ENCODE results near the gene DYTN.
A peak's percentile ranks its signal among the peaks of the same experiment; 100 is the strongest.

DYTN gene

DNA sequence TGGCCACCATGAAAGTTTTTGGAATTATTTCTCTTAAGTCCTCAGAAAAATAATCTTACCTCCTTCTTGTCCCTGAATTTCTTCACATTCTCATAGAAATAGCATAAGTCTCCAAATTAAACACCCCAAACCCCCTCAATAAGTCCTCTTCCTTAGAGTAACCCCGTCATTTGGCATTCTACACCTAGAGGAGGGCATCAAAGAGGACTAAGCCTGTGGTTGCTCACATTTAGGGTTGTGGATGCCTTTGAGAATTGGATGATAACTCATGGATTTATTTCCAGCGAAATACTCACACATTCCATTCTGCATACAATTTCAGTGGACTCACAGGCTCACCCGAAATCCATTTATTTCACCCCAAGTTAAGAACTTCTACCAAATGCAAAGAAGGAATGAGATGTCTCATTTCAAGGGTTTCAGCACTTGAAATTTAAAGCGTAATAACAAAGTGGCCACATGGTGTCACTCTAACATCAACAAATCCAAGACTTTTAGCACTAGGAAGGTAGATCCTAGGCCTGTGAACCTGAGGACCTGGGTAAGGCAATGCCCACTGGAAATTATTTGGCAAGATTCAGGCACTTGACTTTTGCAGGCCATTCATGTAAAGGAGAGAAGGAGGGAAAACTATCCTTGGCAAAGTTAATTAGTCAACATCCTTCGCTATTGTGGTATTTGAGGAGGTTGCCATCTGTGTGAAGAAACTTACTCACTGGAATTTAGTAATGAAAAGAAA lies 24.6 kb downstream of the DYTN start:
- Histone ChIP-seq H3K79me2 (ENCODE audit: low read length) (no peaks in the 10 kb centered on the region), H3K9me3 (replicated peaks; ENCODE audit: insufficient read depth, low read length) (no peaks in the 10 kb centered on the region), H3K36me3 (replicated peaks; ENCODE audit: insufficient read depth, low read length) (no peaks in the 10 kb centered on the region), H3K4me3 (ENCODE audit: low read length) (no peak overlapping the region), H3K27ac (ENCODE audit: low read length) (no peak overlapping the region), H4K20me1 (ENCODE audit: insufficient read depth, low read length) (no peaks in the 10 kb centered on the region), H3K9me2 (replicated peaks; ENCODE audit: insufficient read depth, low read length) (no peaks in the 10 kb centered on the region), H3K4me1 (ENCODE audit: low read length) (no peaks in the 10 kb centered on the region), H3K9ac (ENCODE audit: low read length) (no peak overlapping the region), H3K4me2 (ENCODE audit: low read depth, low read length) (no peak overlapping the region), H2AFZ (ENCODE audit: low read length) (no peak overlapping the region), H3F3A (ENCODE audit: insufficient read depth, low read length) (no peaks in the 10 kb centered on the region), H3K27me3 (replicated peaks; ENCODE audit: insufficient read depth, low read length) (no peaks in the 10 kb centered on the region)
- no peak for TF ChIP-seq EZH2phosphoT487 (IDR thresholded peaks at IDR 0.05; ENCODE audit: low read length)
- peak; percentile 73 for TF ChIP-seq CTCF (IDR thresholded peaks at IDR 0.05; ENCODE audit: low read length)
- TF ChIP-seq EZH2 (optimal IDR thresholded peaks at IDR 0.05; ENCODE audit: low read depth, low read length) = no peak
- peak; percentile 70 for DNase-seq

- Histone ChIP-seq H3K4me1 (ENCODE audit: low read length) (no peaks in the 10 kb centered on the region), H3K9me3 (replicated peaks; ENCODE audit: insufficient read depth, low read length) (no peaks in the 10 kb centered on the region), H2AFZ (ENCODE audit: low read length) (no peak overlapping the region), H3K9ac (ENCODE audit: low read length) (no peak overlapping the region), H3K36me3 (replicated peaks; ENCODE audit: insufficient read depth, low read length) (no peaks in the 10 kb centered on the region), H3K79me2 (ENCODE audit: low read length) (no peaks in the 10 kb centered on the region), H3K27me3 (replicated peaks; ENCODE audit: insufficient read depth, low read length) (no peaks in the 10 kb centered on the region), H3F3A (ENCODE audit: insufficient read depth, low read length) (no peaks in the 10 kb centered on the region), H3K4me2 (ENCODE audit: low read depth, low read length) (no peak overlapping the region), H4K20me1 (ENCODE audit: insufficient read depth, low read length) (no peaks in the 10 kb centered on the region), H3K9me2 (replicated peaks; ENCODE audit: insufficient read depth, low read length) (no peaks in the 10 kb centered on the region), H3K27ac (ENCODE audit: low read length) (no peak overlapping the region), H3K4me3 (ENCODE audit: low read length) (no peak overlapping the region)
- no peak for DNase-seq
- no peak for TF ChIP-seq CTCF (IDR thresholded peaks at IDR 0.05; ENCODE audit: low read length)
These were observed 25.2 kb downstream of the DYTN start for GRCh38 chr2:206692971-206693370.

DNA sequence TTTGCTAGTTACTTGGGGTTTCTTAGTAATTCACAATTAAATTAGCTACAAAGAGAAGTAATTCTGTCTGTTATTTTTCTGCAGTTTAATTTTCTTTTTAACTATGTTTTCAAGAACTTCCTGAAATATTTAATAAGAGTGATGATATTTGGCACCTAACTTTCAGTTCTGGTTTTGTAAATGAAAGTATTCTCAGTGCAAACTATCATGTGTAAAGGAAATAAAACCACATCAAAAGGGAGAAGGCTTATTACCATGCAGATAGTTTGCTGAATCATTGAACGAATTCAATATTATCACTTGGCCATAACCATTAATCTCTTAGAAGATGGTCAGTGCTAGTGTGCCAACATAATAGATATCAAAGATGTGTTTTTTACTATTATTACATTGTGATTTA lies 29.2 kb downstream of the DYTN start:
- no peak for TF ChIP-seq EZH2 (optimal IDR thresholded peaks at IDR 0.05; ENCODE audit: low read depth, low read length)
- no peak for TF ChIP-seq EZH2phosphoT487 (IDR thresholded peaks at IDR 0.05; ENCODE audit: low read length)
- TF ChIP-seq CTCF (IDR thresholded peaks at IDR 0.05; ENCODE audit: low read length) = no peak
- no peaks in the 10 kb centered on the region for H3K27me3 ChIP-seq (replicated peaks; ENCODE audit: insufficient read depth, low read length)
- H3F3A ChIP-seq (ENCODE audit: insufficient read depth, low read length) = no peaks in the 10 kb centered on the region
- H3K36me3 ChIP-seq (replicated peaks; ENCODE audit: insufficient read depth, low read length) = no peaks in the 10 kb centered on the region
- H3K9me2 ChIP-seq (replicated peaks; ENCODE audit: insufficient read depth, low read length) = no peaks in the 10 kb centered on the region
- no peaks in the 10 kb centered on the region for H3K4me1 ChIP-seq (ENCODE audit: low read length)
- H3K9me3 ChIP-seq (replicated peaks; ENCODE audit: insufficient read depth, low read length) = no peaks in the 10 kb centered on the region
- H3K79me2 ChIP-seq (ENCODE audit: low read length) = no peaks in the 10 kb centered on the region
- DNase-seq = peak; percentile 17
- no peaks in the 10 kb centered on the region for H4K20me1 ChIP-seq (ENCODE audit: insufficient read depth, low read length)
- H3K4me3 ChIP-seq (ENCODE audit: low read length) = no peak overlapping the region
- H2AFZ ChIP-seq (ENCODE audit: low read length) = no peak overlapping the region
- no peak overlapping the region for H3K4me2 ChIP-seq (ENCODE audit: low read depth, low read length)
- no peak overlapping the region for H3K27ac ChIP-seq (ENCODE audit: low read length)
- no peak overlapping the region for H3K9ac ChIP-seq (ENCODE audit: low read length)

All from MM.1S (cell line).